Measurements from ENCODE around the gene SUPT4H1.

GRCh38 chr17:58398574-58399266 is 46.7 kb upstream of the SUPT4H1 start:
- TF ChIP-seq CTCF (IDR thresholded peaks at IDR 0.05 in 8 of 11, conservative IDR thresholded peaks at IDR 0.05 in 3 of 11) (no peak), POLR2A (IDR thresholded peaks at IDR 0.05) (no peak)

Measured in spleen (tissue), 7 donors.